Activated T-cell treated with anti-CD3 and anti-CD28 coated beads, Interleukin-2, amount 50 U/mL, for 48 hours (primary cell): Measurements from ENCODE around the gene GRK1.
"Not testable (repeated sequence)": the region's sequence is repeated elsewhere in the genome, so short reads cannot be mapped to it uniquely, and the experiment has no call there.

Source experiments
- DNase-seq, 2 experiments: peaks; one replicate each; pipeline ENCODE4 v3.0.0-alpha.2; 2020

GRK1 gene

GRCh38 chr13:113666951-113667701, at the start of gene GRK1:
GRK1 (plus strand) TSS chr13:113667219; CDS start chr13:113667387, 168 bp downstream.
- no peak for DNase-seq

DNA sequence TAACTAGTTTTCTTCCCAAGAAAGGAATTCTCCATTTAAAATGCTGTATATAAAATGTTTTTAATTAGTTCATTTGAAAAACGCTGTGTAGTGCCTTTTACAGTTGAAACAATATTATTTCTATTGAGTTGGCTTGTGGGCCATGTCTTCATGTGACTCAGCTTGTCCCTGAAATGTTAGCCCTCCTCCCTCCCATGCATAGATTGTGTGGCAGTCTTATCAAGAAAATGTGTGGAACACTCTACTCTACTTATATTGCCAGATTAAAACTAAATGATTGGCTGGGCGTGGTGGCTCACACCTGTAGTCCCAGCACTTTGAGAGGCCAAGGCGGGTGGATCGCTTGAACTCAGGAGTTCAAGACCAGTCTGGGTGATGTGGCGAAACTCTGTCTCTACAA, 49.1 kb upstream of the GRK1 start:
- DNase-seq, result no peak

DNA sequence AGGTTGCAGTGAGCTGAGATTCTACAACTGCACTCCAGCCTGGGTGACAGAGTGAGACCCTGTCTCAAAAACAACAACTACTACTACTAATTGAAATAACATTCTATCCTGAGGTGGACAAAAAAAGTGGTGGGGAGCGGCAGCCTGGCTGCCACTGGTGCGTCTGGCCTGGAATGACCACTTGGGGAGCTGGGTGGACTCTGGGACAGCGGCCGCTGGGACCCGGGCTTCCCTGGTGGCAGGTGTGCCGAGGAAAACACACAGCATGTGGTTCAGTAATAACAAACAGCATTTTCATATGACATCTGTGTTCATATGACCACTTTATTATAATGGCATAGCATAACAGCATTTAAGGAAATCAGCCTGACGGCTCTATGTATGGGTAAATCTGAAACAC, 48.6 kb upstream of the GRK1 start:
- DNase-seq, result no peak

DNA sequence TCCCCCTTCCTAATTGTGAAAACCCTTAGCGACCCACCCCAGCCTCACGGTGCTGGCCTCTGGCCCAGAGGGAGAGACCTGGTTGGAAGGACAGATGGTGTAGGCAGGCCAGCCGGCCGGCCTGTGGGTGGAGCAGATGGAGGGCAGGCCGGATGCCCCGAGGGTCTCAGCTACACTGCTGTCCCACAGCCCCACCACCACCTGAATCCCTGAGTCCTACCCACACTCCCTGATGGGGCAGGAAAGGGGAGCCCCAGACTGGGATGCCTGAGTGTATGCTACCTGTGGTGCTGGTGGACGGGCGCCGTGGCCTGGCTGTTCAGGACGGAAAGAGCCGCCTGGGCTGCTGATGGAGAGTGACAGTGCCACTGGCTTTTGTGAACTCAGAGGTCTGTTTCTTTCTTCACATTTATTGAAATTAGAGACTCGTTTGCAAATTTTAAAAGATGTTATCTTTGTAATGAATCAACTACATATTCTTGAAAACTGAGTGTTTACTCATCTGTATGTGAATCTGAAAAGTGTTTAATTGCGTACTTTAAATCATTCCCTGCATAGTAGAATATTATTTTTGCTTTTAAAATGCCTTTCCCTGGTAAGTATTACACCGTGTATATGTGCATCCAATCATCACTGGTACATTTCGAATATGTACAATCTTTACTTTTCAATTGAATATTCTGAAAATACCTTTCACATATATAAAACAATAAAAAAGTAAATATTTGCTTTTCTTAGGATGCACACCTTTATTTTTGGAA, 46.8 kb upstream of the GRK1 start:
- no peak for DNase-seq

GRCh38 chr13:113621046-113621445, 46.0 kb upstream of the GRK1 start:
- DNase-seq, result no peak

- DNase-seq, result not testable (repeated sequence)
Observed at GRCh38 chr13:113621498-113621897, 45.5 kb upstream of the GRK1 start.

DNA sequence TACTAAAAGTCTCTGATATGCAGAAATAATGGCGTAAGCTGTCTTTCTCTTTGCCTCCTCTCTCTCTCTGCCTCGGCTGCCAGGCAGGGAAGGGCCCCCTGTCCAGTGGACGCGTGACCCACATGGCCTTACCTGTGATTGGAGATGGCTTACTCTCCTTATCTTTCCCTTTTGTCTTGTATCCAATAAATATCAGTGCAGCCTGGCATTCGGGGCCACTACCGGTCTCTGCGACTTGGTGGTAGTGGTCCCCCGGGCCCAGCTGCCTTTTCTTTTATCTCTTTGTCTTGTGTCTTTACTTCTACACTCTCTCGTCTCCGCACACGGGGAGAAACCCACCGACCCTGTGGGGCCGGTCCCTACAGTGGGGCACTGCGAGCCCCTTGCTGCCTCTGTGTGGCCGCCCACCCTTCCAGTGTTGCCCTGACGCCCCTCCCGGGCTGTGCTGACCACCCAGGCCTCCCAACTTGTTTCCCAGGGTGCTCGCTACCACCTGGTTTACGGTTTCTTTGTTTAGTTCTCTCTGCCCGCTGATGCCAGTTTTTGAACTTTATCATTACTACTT, 45.0 kb upstream of the GRK1 start:
- DNase-seq, result not testable (repeated sequence)

- DNase-seq, result no peak
Observed at GRCh38 chr13:113622791-113623490, 44.1 kb upstream of the GRK1 start.

DNA sequence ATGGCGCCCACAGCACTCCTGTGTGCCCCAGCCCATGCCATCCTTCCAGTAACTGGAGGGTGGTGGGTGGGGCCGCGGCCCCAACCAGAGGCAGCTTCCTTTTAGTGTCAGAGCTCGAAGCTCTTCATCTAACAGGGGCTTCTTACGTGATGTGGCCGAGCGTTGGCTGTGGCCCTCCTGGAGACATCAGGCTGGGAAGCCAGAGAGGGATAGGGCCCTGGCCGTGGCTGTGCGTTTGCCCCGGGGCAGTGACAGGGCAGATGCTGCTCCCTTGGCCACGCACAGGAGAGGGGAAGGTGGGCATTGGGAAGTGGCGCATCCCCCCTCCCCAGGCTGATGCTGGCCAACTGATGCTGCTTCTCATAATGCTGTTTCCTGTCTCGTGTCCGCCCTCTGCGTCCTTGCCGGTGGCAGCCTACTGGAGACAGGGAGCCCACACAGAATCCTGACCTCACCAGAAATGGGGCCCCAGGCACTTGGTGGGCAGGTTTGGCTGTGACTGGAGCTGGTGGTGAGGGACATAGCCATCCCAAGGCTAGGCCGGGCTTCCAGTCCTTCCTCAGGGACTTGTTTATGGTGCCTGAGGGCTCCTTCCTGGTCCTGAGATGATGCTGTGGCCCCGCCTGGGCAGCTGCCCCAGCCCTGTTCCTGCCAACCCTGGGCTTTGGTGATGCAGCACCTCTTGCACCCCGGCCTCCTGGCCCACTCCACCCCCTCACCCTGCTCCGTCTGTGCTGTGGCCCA, 43.4 kb upstream of the GRK1 start:
- no peak for DNase-seq

DNA sequence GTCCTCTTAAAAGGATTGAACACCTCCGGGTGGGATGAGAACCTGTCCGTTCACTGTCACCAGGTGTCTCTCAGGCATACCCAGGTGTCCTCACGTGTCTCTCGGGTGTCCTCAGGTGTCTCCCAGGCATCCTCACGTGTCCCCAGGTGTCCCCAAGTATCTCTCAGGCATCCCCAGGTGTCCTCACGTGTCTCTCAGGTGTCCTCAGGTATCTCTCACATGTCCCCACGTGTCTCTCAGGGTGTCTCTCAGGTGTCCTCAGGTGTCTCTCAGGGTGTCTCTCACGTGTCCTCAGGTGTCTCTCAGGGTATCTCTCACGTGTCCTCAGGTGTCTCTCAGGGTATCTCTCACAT, 42.8 kb upstream of the GRK1 start:
- no peak for DNase-seq

DNA sequence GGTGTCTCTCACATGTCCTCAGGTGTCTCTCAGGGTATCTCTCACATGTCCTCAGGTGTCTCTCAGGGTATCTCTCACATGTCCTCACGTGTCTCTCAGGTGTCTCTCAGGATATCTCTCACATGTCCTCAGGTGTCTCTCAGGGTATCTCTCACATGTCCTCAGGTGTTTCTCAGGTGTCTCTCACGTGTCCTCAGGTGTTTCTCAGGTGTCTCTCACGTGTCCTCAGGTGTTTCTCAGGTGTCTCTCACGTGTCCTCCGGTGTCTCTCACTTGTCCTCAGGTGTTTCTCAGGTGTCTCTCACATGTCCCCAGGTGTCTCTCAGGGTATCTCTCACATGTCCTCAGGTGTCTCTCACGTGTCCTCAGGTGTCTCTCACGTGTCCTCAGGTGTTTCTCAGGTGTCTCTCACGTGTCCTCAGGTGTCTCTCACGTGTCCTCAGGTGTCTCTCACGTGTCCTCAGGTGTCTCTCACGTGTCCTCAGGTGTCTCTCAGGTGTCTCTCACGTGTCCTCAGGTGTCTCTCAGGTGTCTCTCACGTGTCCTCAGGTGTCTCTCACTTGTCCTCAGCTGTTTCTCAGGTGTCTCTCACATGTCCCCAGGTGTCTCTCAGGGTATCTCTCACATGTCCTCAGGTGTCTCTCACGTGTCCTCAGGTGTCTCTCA, 42.2 kb upstream of the GRK1 start:
- DNase-seq, result not testable (repeated sequence)

GRCh38 chr13:113625965-113626721, 40.9 kb upstream of the GRK1 start:
- DNase-seq, result no peak

DNA sequence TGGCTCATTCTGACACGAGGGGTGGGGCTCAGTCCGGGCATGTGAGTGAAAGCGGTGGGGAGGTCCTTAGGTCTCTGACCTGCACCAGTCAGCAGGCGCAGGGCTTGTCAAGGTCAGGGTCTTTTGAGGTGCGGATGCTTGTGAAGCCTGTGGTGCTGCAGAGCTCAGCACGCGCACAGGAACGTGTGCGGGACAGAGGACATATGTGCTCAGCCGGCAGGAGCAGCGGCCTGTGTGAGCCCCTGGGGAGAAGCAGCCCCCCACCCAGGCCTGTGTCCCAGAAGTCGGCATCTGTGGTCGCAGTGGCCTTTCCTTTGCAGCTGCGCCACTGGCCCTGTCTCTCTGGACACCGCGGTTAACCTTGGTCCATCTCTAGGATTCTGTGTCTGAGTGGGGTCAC, 39.9 kb upstream of the GRK1 start:
- no peak for DNase-seq

DNA sequence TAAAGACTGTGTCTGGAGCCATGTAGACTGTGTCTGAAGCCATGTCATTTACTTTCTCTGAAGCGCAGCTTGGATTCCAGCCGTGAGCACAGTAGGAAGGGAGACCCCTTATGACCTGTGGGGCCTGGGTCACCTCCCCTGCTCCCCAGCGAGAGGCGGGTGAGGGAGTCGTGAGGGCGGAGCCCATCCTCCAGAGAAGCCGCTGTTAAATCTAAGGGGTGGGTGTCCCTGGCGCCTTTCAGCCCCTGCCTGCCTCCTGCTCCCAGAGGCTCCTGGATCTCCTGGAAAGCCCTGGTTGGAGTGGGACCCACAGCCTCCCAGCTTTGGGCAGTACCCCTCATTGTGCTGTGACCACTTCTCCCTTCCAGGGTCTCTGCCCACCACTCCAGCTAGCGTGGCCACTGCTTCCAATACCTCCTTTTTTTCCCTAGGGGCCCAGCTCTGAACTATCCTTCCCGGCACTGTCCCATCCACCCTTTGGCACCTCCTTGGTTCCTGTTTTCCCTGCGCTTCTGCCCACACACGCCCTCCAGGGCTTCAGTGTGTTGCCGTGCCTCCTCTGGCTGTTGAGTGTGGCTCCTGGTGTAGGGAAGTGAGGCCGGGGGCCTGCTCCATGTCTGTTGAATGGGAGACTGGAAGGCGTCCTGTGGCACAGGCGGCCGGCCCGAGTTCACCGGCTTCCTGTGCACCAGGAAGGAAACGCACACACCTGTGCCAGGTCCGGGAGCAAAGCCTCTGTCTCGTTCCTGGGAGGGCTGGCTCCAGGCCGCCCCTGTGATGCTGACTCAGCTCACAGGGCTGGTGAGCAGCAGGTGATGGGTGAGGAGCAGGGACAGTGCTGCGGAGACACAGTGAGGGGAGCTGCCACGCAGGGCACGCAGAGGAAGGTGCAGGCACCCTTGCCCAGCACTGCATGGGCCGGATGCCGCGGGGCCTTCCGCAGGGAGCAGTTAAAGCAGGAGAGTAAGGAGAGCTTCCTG, 38.4 kb upstream of the GRK1 start:
- DNase-seq, result no peak

GRCh38 chr13:113629866-113630265, 37.2 kb upstream of the GRK1 start:
- no peak for DNase-seq

DNA sequence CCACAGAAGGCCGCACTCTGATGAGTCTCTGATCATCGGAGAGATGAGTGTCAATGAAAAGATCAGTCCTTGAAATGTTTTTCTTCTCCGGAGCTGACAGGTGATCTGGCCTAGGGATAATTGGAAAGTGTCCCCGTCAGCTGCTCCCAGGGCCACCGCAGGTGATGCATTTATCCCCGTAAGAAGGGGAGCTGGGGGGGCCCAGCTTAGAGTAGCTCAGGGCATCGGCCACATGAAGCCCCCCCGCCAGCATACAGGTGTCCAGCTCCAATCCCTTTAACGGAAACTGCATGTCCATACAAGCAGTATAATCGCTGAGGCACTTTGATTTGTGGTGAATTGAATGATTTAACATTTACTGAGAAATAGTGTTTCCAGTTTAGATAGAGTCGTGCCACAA, 36.7 kb upstream of the GRK1 start:
- no peak for DNase-seq

- DNase-seq, result no peak
Observed at GRCh38 chr13:113630804-113631203, 36.2 kb upstream of the GRK1 start.

DNA sequence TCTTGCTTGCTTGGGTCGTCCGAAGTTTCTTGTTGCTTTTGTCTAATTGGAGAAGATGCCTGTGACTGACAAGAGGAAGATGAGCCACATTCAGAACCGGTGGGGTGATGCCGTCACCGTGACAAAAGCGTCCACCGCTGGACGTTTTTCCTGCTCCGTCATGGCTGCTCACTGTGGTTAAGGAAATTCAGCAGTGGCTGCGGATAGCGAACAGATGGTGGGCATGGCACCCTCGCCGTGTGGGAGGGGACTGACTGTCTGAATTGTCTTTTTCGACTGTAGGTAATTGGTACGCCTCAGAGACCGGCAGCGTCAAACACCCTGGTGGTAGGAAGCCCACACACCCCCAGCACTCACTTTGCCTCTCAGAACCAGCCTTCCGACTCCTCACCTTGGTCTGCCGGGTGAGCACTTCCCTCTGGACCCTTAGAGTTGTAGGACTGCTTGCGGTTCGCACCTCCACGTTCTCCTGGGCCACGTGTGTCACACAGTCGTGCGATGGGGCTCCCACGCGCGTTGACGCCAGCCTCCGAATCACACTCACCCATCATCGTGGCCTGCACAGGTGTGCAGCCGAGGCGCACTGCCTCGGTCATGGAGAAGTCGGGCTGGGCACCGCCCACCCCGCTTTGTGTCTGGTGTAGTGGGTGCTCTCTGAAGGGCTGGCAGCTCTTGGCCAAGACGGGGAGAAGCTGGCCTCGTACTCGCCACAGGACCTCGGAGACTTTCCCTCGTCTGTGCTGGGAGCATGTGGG, 35.5 kb upstream of the GRK1 start:
- no peak for DNase-seq

DNA sequence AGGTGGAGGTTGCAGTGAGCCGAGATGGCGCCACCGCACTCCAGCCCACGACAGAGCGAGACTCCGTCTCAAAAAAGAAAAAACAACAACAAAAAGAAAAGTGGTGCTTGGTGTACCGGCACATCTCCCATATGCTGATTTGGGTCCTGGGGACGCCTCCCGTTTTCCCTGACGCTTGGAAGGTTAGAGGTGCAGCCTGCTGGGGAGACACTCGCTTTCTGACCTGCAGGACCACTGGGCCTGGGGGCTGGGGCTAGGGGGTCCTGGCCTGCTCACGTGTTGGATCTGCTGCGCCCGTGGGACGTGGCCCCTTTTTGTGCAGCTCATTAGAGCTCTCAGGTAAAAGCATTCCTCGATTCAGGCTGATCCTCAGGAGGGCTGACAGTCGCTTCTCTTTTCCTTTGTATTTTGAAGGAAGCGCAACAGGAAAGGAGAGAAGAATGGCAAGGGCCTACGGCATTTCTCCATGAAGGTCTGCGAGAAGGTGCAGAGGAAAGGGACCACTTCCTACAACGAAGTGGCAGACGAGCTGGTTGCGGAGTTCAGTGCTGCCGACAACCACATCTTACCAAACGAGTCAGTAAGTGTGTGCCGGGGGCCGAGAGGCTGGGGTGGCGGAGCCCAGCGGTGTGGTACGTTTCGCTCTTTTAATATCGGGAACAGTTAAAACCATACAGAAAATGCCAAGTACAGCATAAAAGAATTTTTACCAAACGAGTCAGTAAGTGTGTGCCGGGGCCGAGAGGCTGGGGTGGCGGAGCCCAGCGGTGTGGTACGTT, 34.1 kb upstream of the GRK1 start:
- DNase-seq, result no peak
